ENCODE measurements around the gene RNF39. TPM values are rescaled to one million over a fixed set of nuclear protein-coding genes. Genes with fewer than 3 reads are reported as not detected.

RNF39 gene
- polyA plus RNA-seq, 3 donors = 0.04 TPM; not detected in 2

DNA sequence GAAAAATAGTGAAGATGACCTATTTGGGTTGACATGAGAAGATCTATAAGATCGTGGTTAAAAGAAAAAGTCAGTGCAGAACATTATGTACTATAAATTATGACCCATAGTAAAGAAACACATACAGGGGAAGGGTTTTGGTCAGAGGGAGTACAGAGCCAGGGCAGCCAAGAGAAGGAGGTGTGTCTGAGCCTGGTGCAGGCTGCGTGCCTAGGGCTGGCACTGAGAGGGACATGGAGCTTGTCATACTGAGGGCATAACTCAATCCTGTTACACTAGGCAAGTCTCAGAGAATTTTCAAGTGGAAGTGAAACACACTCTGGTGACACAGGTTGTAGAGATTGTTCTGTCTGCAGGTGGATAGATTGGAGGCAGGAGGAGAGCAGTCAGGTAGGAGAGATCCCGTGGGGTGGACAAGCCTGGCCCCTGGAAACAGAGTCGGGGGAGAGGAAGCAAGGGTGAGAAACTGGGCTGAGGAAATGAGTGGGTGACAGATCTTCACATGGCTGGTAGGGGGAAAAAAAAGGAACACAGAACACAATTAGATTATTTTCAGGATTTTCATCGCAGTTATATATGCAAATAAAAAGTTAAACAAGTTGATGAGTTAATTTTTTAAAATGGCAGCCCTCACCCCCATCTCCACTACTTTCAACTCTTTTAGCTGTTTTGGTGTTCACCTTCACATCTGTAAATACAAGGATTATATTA, 18.5 kb upstream of the RNF39 start:
- H4K20me1 ChIP-seq (ENCODE audit: insufficient read depth, low read length) = no peaks in the 10 kb centered on the region
- H3K9ac ChIP-seq (ENCODE audit: insufficient read depth, low read length, poor library complexity, severe bottlenecking) = no peak overlapping the region
- no peaks in the 10 kb centered on the region for H3K4me1 Mint-ChIP-seq
- H3K27ac ChIP-seq (ENCODE audit: low read depth in 1 of 2, low read length in 2 of 2) = no peak overlapping the region
- no peak for TF ChIP-seq CTCF (IDR thresholded peaks at IDR 0.05)
- H3K4me2 ChIP-seq (replicated peaks; ENCODE audit: extremely low read depth, low read length, poor library complexity, severe bottlenecking) = no peak overlapping the region
- H3K4me1 ChIP-seq (ENCODE audit: control insufficient read depth in 1 of 2, insufficient read depth in 2 of 2, low read length in 2 of 2) = no peaks in the 10 kb centered on the region
- no peak overlapping the region for H3K27ac Mint-ChIP-seq
- no peak overlapping the region for H3K4me3 ChIP-seq (replicated peaks in 1 of 3; ENCODE audit: low read depth in 2 of 3, low read length in 3 of 3)
- peaks cover 61 to 87% (median 62%) of the 10 kb centered on the region in 3 donors for H3K27me3 Mint-ChIP-seq (ENCODE audit: low read depth in 3 of 3)
- no peaks in the 10 kb centered on the region for H3K36me3 Mint-ChIP-seq
- no peak overlapping the region for H2AFZ ChIP-seq (ENCODE audit: insufficient read depth, low read depth, low read length, poor library complexity, severe bottlenecking)
- DNase-seq = no peak
- no peaks in the 10 kb centered on the region for H3K36me3 ChIP-seq (replicated peaks in 1 of 2; ENCODE audit: control insufficient read depth in 1 of 2, insufficient read depth in 2 of 2, low read length in 2 of 2)
- H3K4me3 Mint-ChIP-seq = peak overlapping the region in 1 of 2 donors; percentile 56
- no peaks in the 10 kb centered on the region for H3K9me3 ChIP-seq (replicated peaks in 1 of 2; ENCODE audit: control insufficient read depth in 1 of 2, insufficient read depth in 1 of 2, low read length in 2 of 2)
- peaks cover 0 to 2% (median 0%) of the 10 kb centered on the region in 7 donors for H3K9me3 Mint-ChIP-seq
- peaks cover 31 to 74% of the 10 kb centered on the region in 2 donors for H3K27me3 ChIP-seq (ENCODE audit: control insufficient read depth in 2 of 2, insufficient read depth in 2 of 2, low read length in 2 of 2)
- intact Hi-C loops (cut with micrococcal nuclease) = no loop called here
- no peaks in the 10 kb centered on the region for H3K79me2 ChIP-seq (ENCODE audit: insufficient read depth, low read length)
- WGBS (ENCODE audit: insufficient coverage) = no CpG with 5 or more reads among the region's 5 CpGs

DNA sequence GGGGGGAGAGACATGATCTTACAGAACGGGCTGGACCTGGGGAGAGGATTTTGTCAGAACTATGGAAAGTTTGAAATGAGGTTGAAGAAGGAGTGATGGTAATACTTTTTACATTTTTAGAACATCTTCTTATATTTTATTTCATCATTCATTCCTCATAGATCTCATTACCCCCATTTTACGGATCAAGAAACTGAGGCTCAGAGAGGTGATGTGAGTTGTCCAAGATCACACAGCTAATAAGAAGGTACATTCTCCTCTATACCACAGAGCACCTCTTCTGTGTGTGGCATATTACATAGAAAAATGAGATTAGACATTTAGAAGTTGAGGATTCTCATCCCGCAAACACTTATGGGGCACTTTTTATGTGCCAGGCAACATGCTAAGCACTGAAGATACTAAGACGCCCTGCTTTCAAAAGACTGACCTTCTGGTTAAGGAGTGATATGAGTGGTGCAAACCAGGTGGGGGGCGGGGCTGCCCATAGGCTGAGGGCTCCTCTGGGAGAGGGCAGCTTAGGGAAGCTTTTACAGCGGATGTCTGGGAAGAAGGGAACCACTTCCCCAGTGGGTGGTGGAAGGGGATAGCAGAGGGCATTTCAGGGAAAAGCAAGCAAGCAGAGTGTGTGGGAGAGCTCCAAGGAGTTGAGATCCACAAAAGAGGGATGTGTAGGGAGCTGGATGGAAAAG, 17.4 kb upstream of the RNF39 start:
- no peak for DNase-seq
- Mint-ChIP-seq H3K4me3 (peak overlapping the region in 1 of 2 donors; percentile 57), H3K9me3 (peaks cover 0 to 2% (median 0%) of the 10 kb centered on the region in 7 donors), H3K4me1 (no peaks in the 10 kb centered on the region), H3K27ac (no peak overlapping the region), H3K27me3 (ENCODE audit: low read depth in 3 of 3) (peaks cover 55 to 80% (median 57%) of the 10 kb centered on the region in 3 donors), H3K36me3 (no peaks in the 10 kb centered on the region)
- Histone ChIP-seq H3K27me3 (ENCODE audit: control insufficient read depth in 2 of 2, insufficient read depth in 2 of 2, low read length in 2 of 2) (peaks cover 26 to 70% of the 10 kb centered on the region in 2 donors), H3K4me3 (replicated peaks in 1 of 3; ENCODE audit: low read depth in 2 of 3, low read length in 3 of 3) (no peak overlapping the region), H3K9me3 (replicated peaks in 1 of 2; ENCODE audit: control insufficient read depth in 1 of 2, insufficient read depth in 1 of 2, low read length in 2 of 2) (no peaks in the 10 kb centered on the region), H2AFZ (ENCODE audit: insufficient read depth, low read depth, low read length, poor library complexity, severe bottlenecking) (no peak overlapping the region), H3K4me1 (ENCODE audit: control insufficient read depth in 1 of 2, insufficient read depth in 2 of 2, low read length in 2 of 2) (no peaks in the 10 kb centered on the region), H3K79me2 (ENCODE audit: insufficient read depth, low read length) (no peaks in the 10 kb centered on the region), H3K27ac (ENCODE audit: low read depth in 1 of 2, low read length in 2 of 2) (no peak overlapping the region), H3K9ac (ENCODE audit: insufficient read depth, low read length, poor library complexity, severe bottlenecking) (no peak overlapping the region), H3K36me3 (replicated peaks in 1 of 2; ENCODE audit: control insufficient read depth in 1 of 2, insufficient read depth in 2 of 2, low read length in 2 of 2) (no peaks in the 10 kb centered on the region), H3K4me2 (replicated peaks; ENCODE audit: extremely low read depth, low read length, poor library complexity, severe bottlenecking) (no peak overlapping the region), H4K20me1 (ENCODE audit: insufficient read depth, low read length) (no peaks in the 10 kb centered on the region)
- TF ChIP-seq CTCF (IDR thresholded peaks at IDR 0.05) = no peak
- intact Hi-C loops (cut with micrococcal nuclease) = no loop called here
- 90% methylated on average over 4 of the region's 6 CpGs for WGBS (ENCODE audit: insufficient coverage)
